ENCODE measurements around the gene COL18A1.

The COL18A1 gene

DNA sequence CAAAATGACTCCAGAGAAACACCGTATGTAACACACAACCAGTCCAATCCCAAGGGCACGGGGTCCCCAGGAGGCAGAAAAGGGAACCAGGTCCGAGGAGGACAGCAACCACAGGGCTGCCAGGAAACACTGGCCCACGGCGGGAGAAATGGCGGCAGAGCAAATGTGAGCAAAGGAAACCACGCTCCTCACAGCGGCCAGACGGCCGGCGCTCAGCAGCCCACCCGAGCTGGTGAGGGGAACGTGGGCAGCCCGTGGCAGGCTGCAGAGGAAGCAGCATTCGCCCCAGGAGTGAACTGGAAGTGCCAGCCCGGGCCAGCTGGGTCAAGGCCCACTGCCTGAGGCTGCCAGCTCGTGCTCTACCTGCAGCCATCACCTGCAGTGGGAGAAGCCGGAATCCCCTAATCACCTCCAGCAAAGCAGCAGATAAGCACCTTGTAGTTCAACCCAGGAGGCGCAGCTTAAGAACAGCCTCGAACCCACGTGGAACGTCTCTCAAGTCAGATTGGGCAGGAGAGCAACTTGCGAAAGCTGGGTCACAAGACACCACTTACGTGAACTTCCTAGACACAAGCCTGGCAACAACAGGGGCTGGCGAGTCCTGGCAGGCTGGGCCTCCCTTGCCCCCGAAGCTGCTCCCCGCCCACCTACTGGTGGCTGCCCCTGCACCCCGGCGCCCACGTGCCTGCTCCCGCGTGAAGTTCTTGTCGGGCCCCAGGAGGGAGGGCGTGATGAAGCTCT lies 130.5 kb downstream of the COL18A1 start:
- DNase-seq (ENCODE audit: low spot score), result no peak

DNA sequence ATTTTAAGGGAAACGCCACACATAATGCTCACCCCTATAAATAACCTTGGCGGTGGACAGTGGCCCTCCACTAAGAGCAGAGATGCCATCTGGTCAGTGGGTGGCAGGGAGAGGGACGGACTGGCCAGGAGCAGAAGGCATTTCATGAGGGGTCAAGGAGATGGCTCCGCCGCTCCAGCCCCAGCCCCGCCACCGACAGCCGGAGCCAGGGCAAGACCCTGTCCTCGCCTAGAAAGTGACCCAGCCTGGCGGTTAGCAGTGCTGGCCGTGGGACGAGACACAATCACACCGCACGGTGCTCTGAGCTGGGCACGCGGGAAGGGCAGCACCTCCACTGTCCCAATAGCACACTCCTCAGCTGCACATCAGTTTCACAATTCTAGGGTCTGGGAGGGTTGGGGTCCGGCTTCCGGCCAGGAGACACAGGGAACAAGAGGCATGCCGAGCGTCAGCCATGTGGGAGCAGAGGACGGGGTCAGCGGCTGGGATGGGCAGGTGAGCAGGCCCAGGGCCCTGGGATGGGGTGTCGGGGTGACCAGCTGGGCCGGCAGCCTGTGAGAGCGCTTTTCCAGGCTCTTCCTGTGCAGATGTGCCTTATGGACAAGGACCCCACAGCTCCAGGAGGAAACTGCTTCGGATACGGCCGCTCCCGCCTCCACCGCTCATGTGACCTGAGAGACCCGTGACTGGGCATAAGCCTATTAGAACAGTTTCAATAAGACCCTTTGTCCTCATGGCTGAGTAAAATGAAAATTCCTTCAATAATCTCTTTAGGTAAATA lies 131.5 kb downstream of the COL18A1 start:
- no peak for DNase-seq (ENCODE audit: low spot score)

DNA sequence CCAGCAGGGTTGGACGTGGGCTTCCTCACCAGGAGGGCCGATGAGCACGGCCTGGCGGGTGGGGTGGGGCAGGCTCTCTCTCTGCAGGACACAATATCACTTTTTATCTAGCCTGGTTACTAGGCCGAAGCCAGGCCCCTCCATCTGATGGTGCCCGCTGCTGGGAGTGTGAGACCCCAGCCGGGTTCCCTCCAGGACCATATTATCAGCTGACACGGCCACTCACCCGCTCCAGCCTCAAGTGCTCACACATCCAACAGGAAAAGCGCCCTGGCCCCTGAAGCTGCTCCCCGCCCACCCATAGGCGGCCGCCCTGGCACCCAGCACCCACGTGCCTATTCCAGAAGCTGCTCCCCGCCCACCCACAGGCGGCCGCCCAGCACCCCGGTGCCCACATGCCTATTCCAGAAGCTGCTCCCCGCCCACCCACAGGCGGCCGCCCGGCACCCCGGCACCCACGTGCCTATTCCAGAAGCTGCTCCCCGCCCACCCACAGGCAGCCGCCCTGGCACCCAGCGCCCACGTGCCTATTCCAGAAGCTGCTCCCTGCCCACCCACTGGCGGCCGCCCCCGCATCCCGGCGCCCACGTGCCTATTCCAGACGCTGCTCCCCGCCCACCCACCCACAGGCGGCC lies 132.3 kb downstream of the COL18A1 start:
- no peak for DNase-seq (ENCODE audit: low spot score)

DNA sequence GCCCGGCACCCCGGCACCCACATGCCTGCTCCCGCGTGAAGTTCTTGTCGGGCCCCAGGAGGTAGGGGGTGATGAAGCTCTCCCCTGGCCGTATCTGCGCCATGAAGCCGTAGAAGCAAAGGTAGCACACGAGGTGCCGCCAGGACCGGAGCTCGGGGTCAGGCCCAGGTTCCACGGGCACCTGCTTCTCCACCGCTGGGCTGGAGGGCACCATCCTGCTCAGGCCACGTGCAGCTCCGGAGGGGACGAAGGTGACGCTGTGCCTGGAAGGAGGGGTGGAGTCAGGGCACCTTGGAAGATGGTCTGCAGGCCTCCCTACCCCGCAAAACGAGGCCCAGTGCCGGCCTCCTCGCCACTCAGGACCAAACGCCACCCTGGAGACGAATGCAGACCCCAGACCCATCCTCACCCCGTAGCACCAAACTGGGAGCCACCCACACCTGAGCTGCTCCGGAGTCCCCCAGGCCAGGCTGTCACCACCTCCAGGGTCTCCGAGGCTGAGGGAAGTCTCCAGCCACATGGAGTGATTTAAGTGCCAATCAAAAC lies 132.9 kb downstream of the COL18A1 start:
- no peak for DNase-seq (ENCODE audit: low spot score)

DNA sequence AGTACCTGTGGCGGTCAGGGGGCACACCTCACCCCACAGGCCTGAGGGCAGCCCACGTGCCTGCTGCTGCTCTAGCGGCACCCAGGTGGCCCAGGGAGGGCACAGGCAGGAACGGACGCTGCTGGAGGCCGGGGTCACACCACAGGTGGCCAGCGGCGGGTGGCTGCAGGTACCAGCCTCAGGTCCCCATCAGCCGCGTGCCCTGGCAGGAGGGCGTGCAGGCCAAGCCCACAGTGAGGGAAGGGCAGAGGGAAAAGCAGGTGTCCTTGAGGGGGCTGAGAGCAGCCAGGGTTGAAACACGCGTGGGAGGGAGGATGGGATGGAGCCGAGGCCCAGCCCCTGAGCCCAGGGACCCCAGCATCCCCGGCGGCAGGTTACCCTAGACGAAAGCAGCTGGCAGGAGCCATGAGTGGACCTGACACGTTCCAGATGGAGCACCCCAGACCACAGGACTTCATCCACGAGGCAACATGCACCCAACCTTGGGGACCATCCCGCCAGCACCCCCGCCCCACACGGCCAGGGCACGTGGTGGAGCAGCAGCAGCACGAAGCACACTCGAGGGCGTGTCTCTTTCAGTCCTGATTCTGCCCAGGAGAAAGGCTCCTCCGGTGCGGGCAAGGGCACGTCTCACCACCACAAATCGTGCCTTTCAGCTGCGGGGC lies 133.5 kb downstream of the COL18A1 start:
- DNase-seq (ENCODE audit: low spot score), result no peak

DNA sequence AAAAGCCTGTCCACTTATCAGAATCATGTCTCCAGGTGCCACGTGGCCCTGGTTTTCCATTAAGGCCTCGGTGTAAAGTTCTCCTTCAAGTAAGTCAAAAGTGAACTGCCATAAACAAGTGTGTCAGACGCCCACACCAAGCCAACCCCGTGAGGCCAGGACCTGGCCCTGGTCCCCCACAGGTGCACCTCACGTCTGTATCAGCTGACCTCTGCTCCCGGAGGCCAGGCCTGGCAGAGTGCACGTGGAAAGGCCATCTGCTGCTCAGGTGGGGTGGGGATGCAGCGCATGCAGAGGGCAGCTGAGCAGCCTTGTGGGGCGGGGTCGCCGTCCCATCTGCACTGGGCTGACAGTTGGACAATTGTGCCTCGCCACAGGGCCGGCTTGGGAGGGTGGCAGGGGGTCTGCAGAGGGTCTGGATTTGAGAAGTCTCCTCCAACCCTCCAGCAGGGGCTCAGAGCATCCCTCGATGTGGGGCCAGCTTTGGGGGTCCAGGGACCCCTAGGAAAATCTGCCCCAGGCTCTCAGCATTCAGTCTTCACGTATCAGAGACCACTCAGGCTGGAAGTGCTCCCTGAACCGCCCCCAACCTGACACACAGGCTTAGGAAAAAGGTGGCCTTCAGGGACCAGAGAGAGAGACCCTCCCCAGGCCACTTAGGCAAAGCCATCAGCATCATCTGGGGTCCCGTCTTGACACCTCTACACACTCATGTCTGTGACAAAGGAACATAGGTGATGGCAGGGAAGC lies 134.3 kb downstream of the COL18A1 start:
- no peak for DNase-seq (ENCODE audit: low spot score)

DNA sequence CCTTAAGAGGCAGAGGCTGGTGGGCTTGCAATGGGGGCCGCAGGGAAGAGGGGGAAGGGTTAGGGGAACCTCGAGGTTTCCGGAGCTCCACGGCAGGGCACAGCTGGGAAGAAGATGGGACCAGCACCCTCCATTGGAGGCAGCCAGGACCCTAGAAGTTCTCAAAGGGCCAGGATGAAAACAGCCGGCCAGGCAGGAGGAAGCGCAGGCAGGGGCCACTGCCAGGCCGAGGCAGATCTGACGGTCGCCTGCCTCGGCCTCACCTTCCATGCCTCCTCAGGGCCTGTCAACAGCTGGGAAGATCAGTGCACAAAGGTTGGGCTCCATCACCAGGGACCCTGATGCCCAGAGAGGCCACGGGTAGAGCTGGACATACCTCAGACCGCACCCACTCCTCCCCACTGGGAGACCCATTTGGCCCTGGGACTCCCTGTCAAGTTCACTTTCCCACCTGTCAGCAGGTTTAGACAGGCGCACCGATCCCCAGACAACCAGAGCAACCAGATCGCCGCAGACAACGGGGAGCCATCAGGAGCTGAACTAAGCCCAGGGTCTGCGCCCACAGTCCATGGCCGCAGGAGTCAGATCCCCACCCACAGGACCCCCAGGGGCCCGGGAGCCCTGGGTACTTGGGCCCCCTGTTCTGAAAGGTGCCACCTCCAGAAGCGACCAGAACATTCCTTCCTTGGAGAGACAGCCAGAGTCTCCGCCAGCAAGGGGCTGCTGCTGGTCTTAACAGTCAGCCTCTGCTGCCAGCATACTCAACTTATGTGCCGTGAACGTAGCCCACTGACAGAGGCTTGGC lies 135.0 kb downstream of the COL18A1 start:
- no peak for DNase-seq (ENCODE audit: low spot score)

DNA sequence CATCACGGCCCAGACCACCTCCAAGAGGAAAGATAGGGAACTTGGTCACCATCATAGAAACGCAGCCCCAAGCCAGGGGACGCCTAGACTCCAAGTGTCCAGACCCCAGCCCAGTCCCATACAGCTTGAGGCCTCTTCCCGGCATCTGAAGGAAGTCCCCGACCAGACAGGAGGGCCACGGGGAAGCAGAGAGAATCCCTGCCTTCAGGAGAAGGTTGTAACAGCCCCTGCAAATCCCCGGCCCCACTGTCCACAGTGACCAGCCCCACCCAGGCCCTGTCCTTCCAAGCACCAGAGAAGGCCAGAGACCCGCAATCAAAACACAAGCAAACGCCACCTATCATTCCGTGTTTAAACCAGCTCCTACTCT lies 135.6 kb downstream of the COL18A1 start:
- DNase-seq (ENCODE audit: low spot score), result no peak

DNA sequence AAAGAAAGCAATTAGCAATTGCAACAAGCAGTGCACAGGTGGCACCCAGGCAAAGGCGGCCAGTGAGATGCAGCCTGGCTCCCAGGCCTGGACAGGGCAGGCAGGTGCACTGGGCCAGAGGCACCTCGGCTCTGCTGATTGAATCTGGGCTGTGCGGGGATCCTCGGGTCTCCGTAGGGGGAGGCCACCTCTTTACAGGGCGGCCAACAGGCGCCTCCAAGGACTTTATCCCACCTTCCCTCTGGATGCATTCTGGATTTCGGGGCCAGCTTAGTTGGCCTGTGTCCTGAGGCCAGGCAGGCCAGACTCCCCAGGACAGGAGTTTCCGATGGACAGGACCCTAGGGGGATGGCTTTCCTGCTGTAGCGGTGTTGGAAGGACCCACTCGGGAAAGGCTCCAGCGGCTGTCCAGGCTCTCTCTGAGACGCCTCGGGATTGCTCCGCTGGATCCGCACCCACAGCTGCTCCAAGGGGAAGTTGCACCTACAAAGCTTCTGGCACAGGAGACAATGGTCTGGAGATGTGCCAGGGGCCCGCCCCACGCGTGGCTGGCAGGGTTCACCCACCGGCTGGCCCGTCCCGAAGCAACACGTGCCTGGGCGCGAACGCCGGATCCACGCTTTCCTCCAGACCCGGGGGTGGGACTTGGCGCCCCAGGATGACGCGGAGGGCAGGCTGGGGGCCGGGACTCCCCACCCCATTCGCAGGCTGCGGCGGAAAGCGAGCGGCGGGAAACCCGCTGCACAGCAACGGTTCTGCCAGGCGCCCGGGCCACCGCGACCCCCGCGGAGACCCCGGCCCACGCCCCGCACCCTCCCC lies 136.5 kb downstream of the COL18A1 start:
- peak; percentile 92 for DNase-seq (ENCODE audit: low spot score)

DNA sequence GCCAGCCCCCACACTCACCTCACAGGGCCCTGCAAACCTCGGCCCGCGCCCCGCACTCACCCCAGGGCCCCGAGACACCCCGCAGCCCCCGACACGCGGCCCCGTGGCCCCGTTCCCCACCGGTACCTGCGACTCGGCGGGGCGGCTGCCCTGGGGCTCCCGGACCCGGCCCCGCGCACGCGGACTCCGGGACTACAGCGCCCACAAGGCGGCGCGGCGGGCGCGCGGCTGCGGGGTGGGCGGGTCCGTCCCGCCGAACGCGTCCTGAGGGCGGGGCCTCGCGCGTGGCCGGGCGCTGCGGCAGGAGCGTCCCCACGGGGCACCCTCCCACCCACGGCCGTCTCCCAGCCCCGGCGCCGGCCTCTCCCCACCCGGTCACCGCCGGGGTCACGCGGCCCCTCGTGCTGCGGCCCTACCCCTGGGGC lies 137.3 kb downstream of the COL18A1 start, which contains the start of gene SLC19A1:
TSS of gene SLC19A1 (minus strand) at position 199 of the 425 bp plus-strand sequence. CDS start 4,481 bp downstream, outside the sequence.
- peak; percentile 99 for DNase-seq (ENCODE audit: low spot score)

DNA sequence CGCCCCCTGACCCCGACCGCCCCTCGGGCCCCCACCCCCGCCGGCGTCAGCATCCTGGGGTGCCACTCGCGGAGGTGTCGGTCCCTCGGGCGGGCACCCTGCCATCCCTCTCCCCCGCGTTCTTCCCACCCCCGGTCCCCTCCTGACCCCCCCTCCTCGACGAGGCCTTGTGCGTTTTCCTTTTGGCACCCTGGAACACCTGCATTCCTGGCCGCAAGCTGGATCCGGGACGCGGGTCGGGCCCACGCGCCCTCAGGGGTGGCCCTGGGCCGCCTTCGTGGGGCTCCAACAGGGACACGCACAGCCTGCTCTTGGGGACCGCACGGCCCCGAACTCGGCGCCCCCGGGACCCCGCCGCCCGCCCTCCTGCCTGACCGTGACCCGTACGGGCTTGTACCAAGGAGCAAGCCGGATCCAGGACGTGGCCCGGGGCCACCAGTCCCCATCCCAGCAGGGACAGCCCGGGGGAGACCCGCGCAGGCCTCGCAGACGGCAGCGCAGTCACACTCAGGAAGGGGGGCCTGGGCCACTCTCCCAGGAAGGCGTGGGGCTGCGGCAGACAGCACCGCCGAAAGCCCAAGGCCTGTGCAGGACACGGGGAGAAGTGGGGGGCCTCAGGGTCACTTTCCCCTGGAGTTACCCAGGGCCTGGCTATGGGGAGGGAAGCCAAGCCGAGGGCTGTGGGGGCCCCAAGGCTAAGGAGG lies 137.9 kb downstream of the COL18A1 start:
- DNase-seq (ENCODE audit: low spot score), result peak; percentile 53

DNA sequence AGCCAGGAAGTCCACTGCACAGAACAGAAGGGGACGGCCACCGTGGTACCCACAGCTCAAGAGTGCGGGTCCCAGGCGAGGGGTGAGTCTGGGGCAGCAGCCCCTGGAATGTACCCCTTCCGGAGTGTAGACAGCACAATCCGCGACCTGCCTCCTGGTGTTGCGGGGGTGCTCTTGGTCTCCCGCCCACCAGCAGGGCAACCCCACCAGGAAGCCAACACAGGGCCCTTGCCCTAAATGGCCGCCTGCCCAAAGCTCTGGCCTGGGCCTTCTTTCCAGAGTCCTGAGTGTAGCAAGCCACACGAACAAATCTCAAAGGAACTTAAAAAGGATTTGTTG lies 138.4 kb downstream of the COL18A1 start:
- DNase-seq (ENCODE audit: low spot score), result no peak

DNA sequence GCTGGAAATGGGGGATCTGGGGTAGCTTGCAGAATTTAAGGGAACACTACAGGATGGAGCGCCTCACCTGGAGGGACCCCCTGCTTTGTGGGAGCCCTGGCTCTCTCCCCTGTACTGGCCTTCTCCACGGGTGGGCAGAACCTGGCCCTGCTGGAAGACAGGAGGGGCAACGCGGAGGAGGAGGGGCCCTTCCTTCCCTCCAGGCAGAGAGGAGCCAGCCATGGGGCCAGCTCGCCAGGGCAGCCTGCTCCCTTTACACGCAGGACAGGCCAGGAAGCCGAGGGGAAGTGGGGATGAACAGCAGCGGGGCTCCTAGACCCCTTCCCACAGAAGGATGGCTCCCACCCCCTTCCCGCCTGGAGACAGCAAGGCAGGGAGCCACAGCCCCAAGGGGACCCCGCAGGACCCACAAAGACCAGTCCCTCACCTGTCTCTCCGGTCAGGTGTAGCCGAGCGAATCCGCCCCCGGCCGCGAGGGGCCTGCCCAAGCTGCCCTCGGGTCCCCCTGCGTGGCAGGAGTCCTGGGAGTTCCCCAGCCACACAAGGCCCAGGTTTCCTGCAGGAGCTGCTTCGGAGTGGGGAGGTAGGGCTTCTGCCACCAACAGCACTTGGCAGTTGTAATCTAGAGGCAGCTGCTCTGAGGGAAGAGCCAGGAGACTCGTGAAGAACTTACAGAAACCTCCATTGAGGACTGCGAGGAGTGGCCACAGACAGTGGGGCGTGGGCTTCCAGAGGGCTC lies 138.9 kb downstream of the COL18A1 start:
- DNase-seq (ENCODE audit: low spot score), result no peak

DNA sequence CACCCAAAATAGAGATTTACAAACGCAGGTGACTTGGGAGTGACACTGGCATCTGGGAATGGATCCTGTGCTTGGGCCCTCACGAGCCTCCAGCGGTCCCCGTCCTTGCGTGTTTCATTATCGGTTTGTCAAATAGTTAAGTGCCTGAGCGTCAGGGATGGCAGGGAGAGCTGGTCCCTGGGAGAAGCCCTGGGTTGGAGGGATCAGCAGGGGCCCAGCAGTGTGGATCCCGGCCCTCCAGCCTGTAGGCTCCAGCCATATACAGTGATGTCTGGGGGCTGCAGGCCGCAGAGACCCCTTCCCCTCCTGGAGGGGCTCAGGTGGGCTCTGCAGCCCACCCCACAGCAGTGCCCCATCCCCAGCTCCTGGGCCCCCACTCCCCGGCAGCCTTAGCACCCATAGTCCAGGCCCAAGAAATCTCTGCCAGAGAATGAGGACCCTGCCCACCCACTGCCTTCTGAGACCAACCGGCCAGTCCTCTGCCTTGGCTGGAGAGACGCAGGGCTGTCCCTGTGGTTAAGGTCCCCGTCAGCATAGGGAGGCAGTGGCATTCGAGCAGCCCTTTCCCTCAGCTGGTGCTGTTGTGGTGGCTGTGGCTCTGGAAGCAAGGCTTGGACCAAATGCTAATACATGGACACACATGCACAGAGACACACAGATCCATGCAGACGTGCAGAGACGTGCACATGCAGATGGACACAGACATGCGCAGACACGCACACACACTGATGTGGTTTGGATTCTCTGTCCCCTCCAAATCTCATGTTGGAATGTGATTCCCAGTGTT lies 139.7 kb downstream of the COL18A1 start:
- no peak for DNase-seq (ENCODE audit: low spot score)

DNA sequence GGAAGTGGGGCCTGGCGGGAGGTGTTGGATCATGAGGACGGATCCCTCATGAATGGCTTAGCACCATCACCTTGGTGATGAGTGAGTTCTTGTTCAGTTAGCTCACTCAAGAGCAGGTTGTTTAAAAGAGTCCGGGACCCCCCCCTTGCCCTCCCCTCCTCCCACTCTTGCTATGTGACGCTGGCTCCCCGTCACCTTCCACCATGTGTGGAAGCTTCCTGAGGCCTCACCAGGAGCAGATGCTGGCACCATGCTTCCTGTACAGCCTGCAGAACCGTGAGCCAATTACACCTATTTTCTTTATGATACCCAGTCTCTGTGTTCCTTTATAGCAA lies 140.2 kb downstream of the COL18A1 start:
- DNase-seq (ENCODE audit: low spot score), result no peak

DNA sequence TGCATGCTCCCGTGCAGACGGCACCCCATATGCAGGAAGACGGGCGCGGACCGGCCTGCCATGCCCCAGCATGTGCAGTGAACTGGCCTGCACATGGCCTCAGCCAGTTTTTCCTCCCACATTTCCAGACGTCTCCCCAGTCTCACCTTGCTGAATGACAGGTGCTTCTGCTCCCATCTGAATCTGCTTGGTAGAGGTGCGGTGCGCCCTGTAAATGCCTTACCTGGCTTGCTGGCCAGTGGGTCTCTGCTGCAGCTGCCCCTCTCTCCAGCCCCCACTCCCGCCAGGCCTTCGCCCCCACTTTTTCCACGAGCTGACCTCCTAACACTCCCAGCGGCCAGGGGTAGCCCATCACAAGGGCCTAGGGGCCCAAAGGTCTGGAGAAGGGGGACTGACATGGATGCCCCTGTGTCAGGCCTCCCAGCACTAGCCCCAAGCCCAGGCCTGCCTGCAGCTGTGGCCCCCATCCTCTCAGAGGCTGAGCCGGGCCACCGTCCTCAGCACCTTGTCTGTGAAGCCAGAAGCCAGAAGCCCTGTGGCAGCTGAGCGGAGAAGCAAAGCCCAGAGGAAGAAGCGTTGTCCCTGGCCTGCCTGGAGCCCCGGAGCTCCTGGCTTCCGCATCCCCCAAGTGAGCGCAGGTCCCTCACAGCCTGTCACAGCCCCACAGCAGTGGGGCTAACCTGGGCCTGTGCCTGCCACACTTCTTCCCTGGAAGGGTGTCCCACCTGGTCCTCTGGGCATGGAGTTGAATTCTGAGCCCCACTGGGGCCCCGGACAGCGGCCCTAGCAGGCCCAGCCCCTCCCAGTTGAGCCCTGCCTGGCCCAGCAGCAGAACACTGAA lies 140.9 kb downstream of the COL18A1 start:
- no peak for DNase-seq (ENCODE audit: low spot score)

Data from AG08396 (cell line).